Stimulated activated CD4-positive, alpha-beta T cell treated with anti-CD3 and anti-CD28 coated beads, Interleukin-4, amount 100 ng/mL, for 4 hours (primary cell): ENCODE results near the gene POC1A.

Experiments
- DNase-seq, 2 experiments: peaks; one replicate each; pipeline ENCODE4 v3.0.0-alpha.2; 2020

Gene POC1A

GRCh38 chr3:52063026-52063723, 91.0 kb downstream of the POC1A start:
- DNase-seq = no peak

DNA sequence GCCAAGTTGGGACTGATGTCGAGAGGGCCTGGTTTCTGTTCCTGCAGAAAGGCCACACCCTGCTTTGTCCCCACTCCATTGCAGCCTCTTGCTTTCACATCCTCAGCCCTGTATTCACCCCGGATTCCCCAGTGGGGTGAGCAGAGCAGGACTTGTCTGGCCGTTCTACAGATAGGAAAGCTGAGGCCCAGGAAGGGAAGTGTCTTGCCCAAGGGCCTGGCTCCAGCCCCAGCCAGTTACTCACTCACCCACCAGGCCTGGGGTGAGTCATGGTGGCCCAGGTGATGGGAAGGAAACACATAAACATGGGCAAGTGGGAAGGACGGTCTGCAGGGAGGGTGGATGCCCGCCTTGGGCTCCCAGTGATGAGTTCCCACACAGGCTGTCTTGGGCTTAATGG, 91.7 kb downstream of the POC1A start:
- no peak for DNase-seq

- DNase-seq = no peak
Observed at GRCh38 chr3:52061121-52061910, 92.9 kb downstream of the POC1A start.

DNA sequence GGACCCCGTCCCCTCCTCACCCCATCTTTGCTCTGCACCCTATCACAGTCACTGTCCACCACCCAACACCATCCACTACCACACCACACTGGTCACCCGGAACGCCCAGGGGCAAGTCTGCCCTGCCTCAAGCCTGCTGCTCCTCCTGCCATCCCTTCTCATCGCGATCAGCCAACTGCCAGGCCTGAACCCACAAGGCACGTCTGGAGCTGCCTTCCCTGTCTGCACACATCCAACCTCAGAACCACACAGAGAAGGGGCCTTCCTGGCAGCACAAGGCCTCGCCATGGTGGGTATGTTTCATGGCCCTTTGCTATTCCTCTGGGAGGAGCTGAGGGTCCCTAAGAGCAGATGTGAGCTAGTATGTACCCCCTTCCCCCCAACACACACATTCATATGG, 94.4 kb downstream of the POC1A start:
- DNase-seq = no peak

GRCh38 chr3:52057812-52058495, 96.3 kb downstream of the POC1A start:
- DNase-seq = no peak

DNA sequence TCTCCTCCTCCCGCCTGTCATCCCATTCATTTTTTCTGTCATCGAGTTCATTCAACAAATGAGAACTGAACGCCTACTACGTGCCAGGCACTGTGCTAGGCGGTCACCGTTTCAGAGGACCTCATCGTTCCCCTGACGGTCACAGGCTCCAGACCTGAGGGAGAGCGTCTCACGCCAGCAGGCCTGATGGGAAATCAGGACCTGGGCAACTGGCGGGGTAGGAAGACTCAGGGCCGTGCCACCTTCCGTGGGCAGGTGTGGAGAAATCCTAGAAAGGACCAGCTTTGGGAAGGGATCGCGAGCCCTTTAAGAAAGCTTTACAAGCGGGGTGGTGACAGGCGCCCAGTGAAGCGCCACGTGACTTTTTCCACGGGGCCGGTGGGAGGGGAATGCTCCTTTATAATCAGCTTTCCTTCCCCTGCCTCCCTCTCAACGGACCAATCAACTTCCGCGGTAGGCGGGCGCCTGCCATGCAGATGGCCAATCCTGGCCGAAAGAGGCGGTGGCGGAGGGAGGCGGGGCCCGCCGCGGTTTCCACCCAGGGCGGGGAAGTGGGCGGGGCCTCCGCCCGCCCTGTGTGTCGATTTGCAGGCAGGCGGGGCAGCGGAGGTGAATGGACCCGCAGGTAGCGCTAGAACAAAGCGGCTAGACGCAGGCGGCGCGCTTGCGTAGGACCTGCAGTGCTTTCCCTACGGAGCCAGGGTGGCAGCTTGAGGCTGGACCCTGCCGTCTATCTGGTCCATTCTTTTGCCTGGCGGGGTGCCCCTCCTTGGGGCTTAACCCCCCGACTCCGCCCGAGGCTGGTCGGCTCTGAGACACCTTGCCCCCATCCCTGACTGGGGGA, 97.0 kb downstream of the POC1A start:
- peak; percentile 99 to 100 for DNase-seq

DNA sequence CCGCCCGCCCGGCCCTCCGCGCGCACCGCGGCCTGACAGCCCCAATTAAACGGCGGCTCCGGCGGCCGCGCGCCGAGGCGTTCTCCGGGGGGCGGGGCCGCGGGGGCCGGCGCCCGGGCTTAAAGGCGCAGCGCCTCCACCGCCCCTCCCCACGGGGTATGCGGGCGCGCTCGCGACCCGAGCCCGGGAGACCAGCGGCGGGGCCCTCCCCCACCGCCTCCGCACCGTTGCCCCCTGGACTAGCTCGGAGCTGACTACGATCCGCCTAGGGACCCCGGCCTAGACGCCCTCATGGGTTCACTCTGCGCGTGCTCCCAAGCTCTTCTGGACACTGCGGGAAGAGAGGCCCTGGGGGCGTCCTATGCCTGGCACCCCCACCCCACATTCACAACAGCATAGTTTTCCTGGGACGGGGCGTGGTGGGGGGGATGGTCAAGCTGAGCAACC, 97.7 kb downstream of the POC1A start, which contains the start of gene DUSP7:
DUSP7 (minus strand) TSS at position 51 of the 447 bp plus-strand sequence. CDS start 205 bp downstream, outside the sequence.
- peak; percentile 65 to 78 for DNase-seq

GRCh38 chr3:52055537-52056351, 98.5 kb downstream of the POC1A start:
- DNase-seq = peak; percentile 35 to 40

GRCh38 chr3:52054661-52055511, 99.3 kb downstream of the POC1A start:
- DNase-seq = peak; percentile 11 to 13

DNA sequence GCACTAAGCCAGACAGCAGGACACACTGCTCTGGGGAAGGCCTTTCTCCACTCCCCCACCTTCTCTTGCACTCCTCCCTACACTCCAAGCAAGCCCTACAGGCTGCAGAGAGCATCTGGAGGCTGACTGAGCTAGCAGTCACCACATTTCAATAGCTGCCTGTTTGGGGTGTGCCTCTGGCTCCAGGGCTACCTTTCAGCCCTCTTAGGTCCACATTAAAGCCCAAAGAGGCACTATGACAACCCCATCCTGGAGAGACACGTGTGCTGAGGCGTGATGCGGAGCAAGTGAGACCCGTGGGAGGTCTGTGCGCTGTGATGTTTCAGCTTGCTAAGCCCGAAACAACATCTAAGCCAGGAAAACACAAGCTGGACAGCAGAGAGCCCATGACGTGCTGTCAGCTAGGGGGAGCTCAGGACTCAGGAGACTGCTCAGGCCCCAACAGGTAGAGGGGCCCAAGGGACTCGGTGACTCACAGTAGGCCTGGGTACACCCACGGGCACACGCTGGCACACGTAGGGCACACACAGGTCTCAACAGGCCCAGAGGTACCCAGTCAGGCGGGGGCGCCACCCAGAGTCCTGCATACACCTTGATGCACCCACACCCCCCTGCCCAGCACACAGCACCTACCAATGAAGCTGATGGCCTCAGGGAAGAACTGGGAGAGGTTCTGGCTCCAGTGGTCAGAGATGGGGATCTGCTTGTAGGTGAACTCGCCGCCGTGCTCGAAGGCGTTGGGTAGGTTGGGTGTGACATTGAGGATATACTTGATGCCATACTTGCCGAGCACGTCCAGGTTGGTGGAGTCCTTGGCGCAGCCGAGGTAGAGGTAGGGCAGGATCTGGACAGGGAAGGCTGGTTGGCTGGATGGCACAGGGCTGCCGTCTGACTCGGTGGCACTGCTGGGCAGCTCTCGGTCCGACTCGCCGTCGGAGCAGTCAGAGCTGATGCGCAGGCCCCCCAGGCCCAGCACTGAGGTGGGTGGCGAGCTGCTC, 100.6 kb downstream of the POC1A start:
- DNase-seq = peak; percentile 39 to 72

DNA sequence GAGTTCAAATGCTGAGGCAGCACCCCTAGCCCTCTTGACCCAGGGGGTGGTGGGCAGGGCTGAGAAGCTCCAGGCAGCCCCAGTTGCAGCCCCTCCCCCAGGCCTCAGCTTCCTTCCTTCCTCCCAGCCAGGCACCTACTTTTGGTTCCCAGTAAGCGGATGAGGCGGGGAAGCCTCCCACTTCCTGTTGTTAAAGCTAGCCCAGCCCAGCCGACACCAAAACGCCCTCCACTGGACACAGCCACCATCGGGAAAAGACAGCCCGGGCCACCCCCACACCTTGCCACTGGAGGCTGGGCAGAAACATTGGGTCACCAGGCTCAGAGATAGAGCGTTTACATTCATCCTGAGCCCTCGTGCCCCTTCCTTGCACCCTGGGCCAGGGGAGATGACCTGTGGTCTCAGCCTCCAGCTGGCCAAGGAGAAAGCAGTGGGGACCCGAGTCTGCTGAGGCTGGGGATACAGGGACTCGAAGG, 101.4 kb downstream of the POC1A start:
- DNase-seq = peak; percentile 23 to 33

GRCh38 chr3:52051444-52051843, 102.8 kb downstream of the POC1A start:
- no peak for DNase-seq

DNA sequence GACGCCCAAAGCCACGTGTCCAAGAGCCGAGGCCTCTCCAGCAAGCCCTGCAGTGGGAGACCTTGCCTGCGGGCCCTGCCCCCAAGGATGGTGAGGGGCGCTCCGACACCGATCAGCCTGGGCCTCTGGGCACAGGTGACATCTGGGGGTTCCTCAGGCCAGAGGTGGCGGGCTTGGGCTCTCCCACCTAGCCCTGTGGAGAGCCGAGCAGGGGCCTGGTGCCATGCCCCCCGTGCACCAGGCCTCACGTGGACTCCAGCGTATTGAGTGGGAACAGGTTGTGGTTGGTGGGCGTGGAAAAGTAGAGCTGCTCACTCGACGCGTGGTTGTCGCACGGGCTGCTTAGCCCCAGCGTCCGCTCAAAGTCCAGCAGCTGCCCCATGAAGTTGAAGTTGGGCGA, 103.7 kb downstream of the POC1A start:
- no peak for DNase-seq

GRCh38 chr3:52049503-52049902, 104.7 kb downstream of the POC1A start:
- no peak for DNase-seq

DNA sequence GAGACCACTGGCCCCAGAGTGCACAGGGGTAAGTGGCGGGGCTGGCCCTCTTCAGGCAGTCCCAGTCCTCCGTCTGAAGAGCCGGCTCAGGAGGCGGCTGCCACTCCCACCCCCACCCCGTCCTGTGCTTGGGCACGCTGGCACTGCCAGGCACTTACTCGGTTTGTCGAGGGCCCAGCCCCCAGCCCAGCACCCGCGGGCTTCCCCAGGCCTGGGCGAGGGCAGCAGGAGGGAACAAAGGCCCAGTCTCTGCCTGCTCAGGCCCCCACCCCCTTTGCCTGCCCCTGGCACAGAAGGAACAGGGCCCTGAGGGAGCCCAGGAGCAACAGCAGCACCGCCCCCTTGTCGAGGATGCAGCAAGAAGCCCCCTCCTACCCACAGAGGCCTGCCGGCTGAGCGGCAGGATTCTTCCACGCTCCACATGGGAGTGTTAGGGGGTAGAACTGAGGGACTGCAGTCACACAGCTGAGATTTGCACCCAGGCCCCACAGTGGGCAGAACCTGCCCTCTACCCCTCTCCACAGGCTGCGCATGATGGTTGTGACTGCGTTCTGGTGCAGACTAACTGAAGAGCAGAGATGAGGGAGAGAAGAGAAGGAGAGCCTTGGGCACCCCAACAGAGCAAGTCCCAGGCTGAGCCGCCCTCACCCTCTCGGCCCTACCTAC, 106.8 kb downstream of the POC1A start:
- DNase-seq = no peak

- no peak for DNase-seq
Observed at GRCh38 chr3:52046902-52047239, 107.4 kb downstream of the POC1A start.

GRCh38 chr3:52046186-52046901, 107.9 kb downstream of the POC1A start:
- no peak for DNase-seq
